ENCODE results near the gene UBR2.
"Not testable (repeated sequence)": the region's sequence is repeated elsewhere in the genome, so short reads cannot be mapped to it uniquely, and the experiment has no call there.

UBR2 gene

GRCh38 chr6:42618686-42619085, 54.9 kb downstream of the UBR2 start:
- DNase-seq: no peak

DNA sequence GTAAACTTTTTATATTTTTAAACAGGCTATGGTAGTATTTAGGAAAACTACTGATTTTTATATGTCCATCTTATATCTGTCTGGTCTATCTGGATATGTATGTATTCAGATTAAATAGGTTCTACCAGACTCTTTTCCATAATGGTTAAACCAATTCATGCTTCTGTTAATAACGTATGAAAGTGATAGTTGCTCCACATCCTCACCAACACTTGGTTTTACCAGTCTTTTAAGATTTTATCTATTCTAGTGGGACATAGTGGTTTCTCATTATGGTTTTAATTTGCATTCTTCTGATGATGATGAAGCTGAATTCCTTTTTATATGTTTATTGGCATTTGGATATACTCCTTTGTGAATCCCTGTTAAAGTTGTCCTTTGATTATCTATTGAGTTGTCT, 56.1 kb downstream of the UBR2 start:
- DNase-seq: no peak

DNA sequence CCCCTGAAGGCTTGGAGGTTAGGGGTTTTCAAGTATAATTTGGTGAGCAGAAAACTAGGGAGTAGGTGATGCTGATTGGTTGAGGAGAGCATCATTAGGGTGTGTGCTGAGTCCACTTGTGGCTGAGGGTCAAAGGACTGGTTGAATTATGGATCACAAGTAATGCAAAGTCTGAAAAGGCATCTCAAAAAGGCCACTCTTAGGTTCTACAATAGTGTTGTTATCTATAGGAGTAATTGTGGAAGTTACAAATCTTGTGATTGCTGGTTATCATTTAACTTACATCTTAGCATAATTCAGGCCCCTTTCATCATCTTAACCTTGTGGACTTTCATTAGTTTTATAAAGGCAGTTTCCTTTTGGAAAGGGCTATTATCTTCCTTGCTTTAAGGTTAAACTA, 60.8 kb downstream of the UBR2 start:
- DNase-seq: no peak

DNA sequence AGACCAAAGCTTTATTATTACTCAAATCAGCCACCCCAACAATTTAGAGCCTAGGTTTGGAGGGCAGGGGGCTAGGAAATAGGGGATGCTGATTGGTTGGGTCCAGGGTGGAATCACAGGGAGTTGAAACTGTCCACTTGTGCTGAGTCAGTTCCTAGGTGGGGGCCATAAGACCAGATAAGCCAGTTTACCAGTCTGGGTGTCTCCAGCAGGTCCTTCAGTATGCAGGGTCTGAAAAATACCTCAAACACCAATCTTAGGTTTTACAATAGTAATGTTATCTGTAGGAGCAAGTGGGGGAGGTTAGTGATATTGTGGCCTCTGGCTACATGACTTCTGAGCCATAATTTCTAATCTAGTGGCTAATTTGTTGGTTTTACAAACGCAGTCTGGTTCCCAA, 63.2 kb downstream of the UBR2 start:
- DNase-seq: no peak

- DNase-seq: no peak
These were observed 63.8 kb downstream of the UBR2 start for GRCh38 chr6:42627674-42628073.

- DNase-seq: no peak
These were observed 64.8 kb downstream of the UBR2 start for GRCh38 chr6:42628604-42629003.

GRCh38 chr6:42629845-42630244, 66.0 kb downstream of the UBR2 start:
- no peak for DNase-seq

DNA sequence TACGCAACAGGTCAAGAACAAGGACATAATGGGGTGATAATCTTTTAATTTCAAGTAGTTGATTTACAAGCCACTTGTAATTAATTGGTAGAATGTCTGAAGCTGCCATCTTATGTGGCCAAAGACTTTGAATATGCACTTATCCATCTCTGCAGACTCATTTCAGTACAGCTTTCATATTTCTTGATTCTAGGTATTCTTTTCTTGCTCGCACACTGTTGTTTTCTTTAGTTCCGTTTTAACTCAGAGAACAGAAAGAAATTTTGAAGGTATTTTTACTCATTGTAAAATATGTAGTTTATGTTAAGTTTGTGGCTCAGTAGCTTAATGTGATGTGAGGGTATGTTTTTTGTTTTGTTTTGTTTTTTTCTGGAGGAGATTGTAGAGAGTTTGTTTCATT, 73.9 kb downstream of the UBR2 start:
- DNase-seq: no peak

- DNase-seq: no peak
These were observed 79.0 kb downstream of the UBR2 start for GRCh38 chr6:42642794-42643193.

- no peak for DNase-seq
These were observed 80.4 kb downstream of the UBR2 start for GRCh38 chr6:42644211-42644610.

GRCh38 chr6:42652024-42652746, 88.4 kb downstream of the UBR2 start:
- no peak for DNase-seq

DNA sequence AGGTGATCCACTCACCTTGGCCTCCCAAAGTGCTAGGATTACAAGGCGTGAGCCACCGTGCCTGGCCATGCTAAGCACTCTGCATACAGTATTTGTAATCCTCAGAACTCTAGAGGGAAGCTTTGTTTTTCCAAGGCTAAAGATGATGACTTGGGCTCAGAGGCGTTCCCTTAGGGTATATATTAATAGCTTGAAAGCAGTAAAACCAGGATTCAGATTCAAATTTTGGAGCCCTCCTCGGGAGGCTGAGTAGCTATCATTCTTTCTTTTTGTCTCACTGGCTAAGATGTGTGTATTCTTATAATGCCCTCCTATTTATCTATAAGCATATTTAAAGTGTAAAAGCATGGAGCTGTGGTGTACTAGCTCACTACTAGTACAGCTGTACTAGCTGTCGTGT, 90.0 kb downstream of the UBR2 start:
- no peak for DNase-seq

- DNase-seq: no peak
These were observed 96.0 kb downstream of the UBR2 start for GRCh38 chr6:42659806-42660205.

DNA sequence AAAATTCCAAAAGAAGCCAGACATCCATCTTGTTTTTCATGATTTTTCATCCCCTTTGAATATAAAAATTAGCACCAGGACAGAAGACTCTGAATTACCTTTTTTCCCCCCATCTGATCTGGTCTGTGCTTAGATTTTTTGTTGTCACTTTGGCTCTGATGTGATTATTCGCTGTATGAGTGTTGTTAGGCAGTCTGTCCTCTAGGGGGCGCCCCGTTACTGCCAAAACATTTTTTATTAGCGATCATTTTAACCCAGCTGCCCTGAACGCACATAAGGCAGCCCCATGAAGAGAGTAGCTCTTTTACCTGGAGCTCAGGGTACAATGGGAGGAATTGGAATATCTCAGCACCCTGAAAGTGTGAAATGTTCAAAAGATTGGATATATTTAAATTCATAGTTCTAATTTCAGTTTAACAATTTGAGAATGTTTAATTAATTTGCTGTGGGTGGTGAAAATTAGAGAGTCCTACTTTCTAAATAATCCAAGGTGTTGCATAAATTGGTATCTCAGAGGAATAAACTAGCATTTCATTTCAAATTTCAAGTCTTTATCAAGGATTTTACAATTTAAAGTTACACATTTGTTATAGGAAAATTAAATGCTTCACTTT, 97.8 kb downstream of the UBR2 start:
- DNase-seq: peak; percentile 45 to 70

DNA sequence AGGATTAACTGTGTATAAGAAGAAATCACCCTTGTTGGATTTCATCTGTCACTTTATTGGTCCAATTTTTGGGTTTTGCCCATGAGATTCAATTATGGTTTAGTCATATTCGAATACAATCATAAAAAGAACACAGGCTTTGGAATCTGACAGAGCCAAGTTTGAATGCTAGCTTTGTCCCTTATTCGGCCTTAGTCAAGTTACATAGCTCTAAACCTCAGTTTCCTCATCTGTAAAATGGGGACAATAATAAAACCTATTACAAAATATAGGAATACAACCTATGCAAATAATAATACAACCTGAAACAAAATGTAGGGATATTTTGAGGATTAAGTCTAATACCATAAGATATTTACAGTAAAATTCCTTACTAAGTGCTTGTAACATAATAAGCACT, 100.9 kb downstream of the UBR2 start:
- no peak for DNase-seq

GRCh38 chr6:42674368-42674767, 110.5 kb downstream of the UBR2 start:
- not testable (repeated sequence) for DNase-seq

GRCh38 chr6:42674780-42675179, 111.0 kb downstream of the UBR2 start:
- DNase-seq: no peak

DNA sequence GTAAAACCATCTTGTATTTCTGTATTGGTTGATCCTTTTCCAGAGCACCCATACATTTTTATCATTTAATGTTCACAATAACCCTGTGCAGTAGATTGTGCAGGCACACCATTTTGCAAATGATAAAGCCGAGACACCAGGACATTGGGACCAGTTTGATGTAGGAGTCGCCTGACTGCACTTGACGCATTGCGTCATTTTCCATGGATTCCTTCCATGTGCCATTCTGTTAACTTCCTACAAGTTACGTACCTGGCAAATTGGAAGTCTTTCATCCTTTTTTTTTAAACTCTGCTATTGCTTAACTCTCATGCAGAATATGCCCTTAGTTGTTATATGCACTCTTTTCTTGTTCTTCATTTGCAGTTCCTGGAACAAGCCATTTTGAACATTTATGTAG, 115.5 kb downstream of the UBR2 start:
- DNase-seq: no peak

- DNase-seq: no peak
These were observed 124.5 kb downstream of the UBR2 start for GRCh38 chr6:42688281-42688680.

DNA sequence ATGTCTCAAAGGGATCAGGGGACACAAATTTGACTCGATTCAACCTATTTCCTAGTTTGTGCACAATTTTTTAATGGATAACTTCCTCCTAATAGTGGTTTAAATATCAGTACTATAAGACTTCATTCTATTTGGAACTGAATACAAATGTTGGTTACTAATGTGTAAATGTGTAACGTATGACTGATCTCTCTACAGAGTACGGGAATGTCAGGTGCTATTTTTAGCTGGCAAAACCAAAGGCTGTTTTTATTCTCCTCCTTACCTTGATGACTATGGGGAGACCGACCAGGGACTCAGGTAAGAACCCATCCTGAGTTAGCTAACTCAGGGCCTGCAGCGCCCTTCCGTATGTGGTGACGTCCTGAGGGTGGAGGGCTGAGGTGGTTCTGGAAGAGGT, 125.5 kb downstream of the UBR2 start:
- no peak for DNase-seq

DNA sequence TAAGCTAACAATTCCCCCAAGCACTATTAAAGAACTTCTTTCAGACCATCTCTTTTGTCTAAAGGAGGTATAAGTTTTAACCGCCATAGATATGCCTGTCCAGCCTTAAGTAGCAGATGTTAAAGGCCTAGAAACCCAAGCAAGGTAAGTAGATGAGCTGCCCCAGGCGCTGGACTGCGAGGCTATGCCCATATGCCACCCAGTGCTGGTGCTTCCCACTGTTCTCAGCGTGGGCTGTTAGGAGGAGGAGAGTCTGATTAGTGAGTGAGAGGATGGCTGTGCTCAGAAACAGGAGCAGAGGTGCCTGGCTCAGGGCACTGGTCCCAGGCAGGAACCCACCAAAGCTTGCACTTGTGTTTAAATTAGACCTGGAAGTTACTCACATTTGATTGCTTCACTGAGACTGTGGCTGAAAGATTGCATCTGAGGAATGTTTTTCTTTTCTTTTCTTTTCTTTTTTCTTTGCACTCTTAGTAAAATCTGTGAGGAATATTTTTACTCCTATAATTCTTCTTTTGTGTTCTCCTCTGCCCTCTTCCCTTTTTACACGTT, 126.4 kb downstream of the UBR2 start:
- no peak for DNase-seq

DNA sequence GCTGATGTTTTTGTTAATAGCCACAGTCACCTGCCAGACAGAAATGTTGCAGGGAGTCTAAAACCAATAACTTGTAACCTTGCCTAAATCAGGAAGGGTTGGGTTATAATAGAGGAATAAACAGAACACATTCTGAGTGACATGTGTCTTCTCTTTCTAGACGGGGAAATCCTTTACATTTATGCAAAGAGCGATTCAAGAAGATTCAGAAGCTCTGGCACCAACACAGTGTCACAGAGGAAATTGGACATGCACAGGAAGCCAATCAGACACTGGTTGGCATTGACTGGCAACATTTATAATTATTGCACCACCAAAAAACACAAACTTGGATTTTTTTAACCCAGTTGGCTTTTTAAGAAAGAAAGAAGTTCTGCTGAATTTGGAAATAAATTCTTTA, 127.0 kb downstream of the UBR2 start:
- DNase-seq: no peak

GRCh38 chr6:42692137-42692911, 128.5 kb downstream of the UBR2 start:
- no peak for DNase-seq

All from hippocampal formation (tissue), 2 donors.